Naive thymus-derived CD4-positive, alpha-beta T cell (primary cell): ENCODE results near the gene STAT1. TPM values are rescaled to one million over a fixed set of nuclear protein-coding genes. Genes with fewer than 3 reads are reported as not detected.

Experiments
- ATAC-seq: fragments of 150-1000 bp; cut with Tn5 transposase; 2 replicates; pipeline ENCODE4 v1.10.0; 2021; ENCODE audit warnings: mild to moderate bottlenecking, moderate library complexity
- CTCF ChIA-PET: fragments of 350-600 bp; sonication (Branson Sonifier 250); formaldehyde crosslinking; loops from one replicate; lab custom pipeline; 2021; ENCODE audit warnings: antibody characterized with exemption; lab: Charles Lee
- POLR2A ChIA-PET: fragments of 350-600 bp; sonication (Branson Sonifier 250); formaldehyde crosslinking; loops from one replicate; lab custom pipeline; 2021; ENCODE audit warnings: antibody characterized with exemption, inconsistent platforms; lab: Charles Lee
- DNase-seq, 9 donors: peaks; one replicate each; pipeline versions ENCODE4 v3.0.0 to v3.0.0-alpha.2; 2020 to 2022; ENCODE audit warnings: mixed read lengths in 1 of 9
- H3K27ac ChIP-seq: one replicate; pipeline ENCODE4 v1.7.0; 2013; ENCODE audit warnings: mild to moderate bottlenecking, low read depth, low read length, moderate library complexity
- H3K27me3 ChIP-seq, 2 donors: one replicate each; pipeline ENCODE4 v1.7.0; 2013; ENCODE audit warnings: low read length in 2 of 2, mild to moderate bottlenecking in 2 of 2, moderate library complexity in 2 of 2; ENCODE audit not compliant: control insufficient read depth in 2 of 2, insufficient read depth in 2 of 2
- H3K36me3 ChIP-seq, 3 experiments: 1 replicate in 2 of 3; 2 replicates in 1 of 3; pipeline ENCODE4 v1.7.0; 2013; ENCODE audit warnings: low read length in 3 of 3, mild to moderate bottlenecking in 3 of 3, moderate library complexity in 1 of 3; ENCODE audit not compliant: insufficient read depth in 3 of 3, control insufficient read depth in 2 of 3
- H3K4me1 ChIP-seq, 2 donors: one replicate each; pipeline ENCODE4 v1.7.0; 2013; ENCODE audit warnings: low read length in 2 of 2, mild to moderate bottlenecking in 2 of 2, moderate library complexity in 1 of 2; ENCODE audit not compliant: control insufficient read depth in 2 of 2, insufficient read depth in 2 of 2
- H3K4me3 ChIP-seq: 2 replicates; pipeline ENCODE4 v1.7.0; 2013; ENCODE audit warnings: mild to moderate bottlenecking, low read length
- H3K9me3 ChIP-seq, 3 experiments: 1 replicate in 2 of 3; 2 replicates in 1 of 3; pipeline ENCODE4 v1.7.0; 2013; ENCODE audit warnings: low read length in 3 of 3; ENCODE audit not compliant: control insufficient read depth in 2 of 3
- H3K27ac Mint-ChIP-seq, 9 donors: one replicate each; pipeline ENCODE4 v1.8.0; 2020 to 2022; ENCODE audit warnings: mixed read lengths in 9 of 9, mild to moderate bottlenecking in 8 of 9, moderate library complexity in 5 of 9, inconsistent platforms in 2 of 9
- H3K27me3 Mint-ChIP-seq, 5 donors: one replicate each; pipeline ENCODE4 v1.8.0; 2021 to 2022; ENCODE audit warnings: mixed read lengths in 5 of 5, mild to moderate bottlenecking in 1 of 5
- H3K36me3 Mint-ChIP-seq, 5 donors: one replicate each; pipeline ENCODE4 v1.8.0; 2020 to 2022; ENCODE audit warnings: mixed read lengths in 5 of 5, mild to moderate bottlenecking in 3 of 5, inconsistent platforms in 1 of 5
- H3K4me1 Mint-ChIP-seq, 7 donors: one replicate each; pipeline ENCODE4 v1.8.0; 2020 to 2022; ENCODE audit warnings: mixed read lengths in 7 of 7, mild to moderate bottlenecking in 3 of 7, inconsistent platforms in 1 of 7
- H3K4me3 Mint-ChIP-seq, 10 donors: one replicate each; pipeline ENCODE4 v1.8.0; 2020 to 2022; ENCODE audit warnings: mild to moderate bottlenecking in 10 of 10, mixed read lengths in 10 of 10, moderate library complexity in 6 of 10, inconsistent platforms in 2 of 10
- H3K9me3 Mint-ChIP-seq, 11 donors: one replicate each; pipeline ENCODE4 v1.8.0; 2020 to 2022; ENCODE audit warnings: mixed read lengths in 11 of 11, mild to moderate bottlenecking in 4 of 11, inconsistent platforms in 1 of 11, moderate library complexity in 1 of 11
- intact Hi-C, 2 donors: fragments of 100-400 bp; cut with micrococcal nuclease; formaldehyde crosslinking; loops; one replicate each; pipeline ENCODE4 v1.15.1; 2023
- polyA plus RNA-seq, 2 donors: library from polyadenylated mRNA; unstranded; fragments of 300-500 nt; fragmentation: Illumina TruSeq; gene quantifications; one replicate each; pipeline ENCODE4 v1.2.3, GENCODE V29; 2021
- total RNA-seq, 6 experiments: library from RNA in 5 of 6; stranded (reverse) in 5 of 6; gene quantifications; 1 replicate in 5 of 6; 2 replicates in 1 of 6; pipeline ENCODE4 v1.2.3 and lab custom pipeline; 2021 to 2026

STAT1 gene
- total and polyA plus RNA-seq, 7 experiments from 2014 or later: 74.1 to 1,177 (median 92.2) TPM

DNA sequence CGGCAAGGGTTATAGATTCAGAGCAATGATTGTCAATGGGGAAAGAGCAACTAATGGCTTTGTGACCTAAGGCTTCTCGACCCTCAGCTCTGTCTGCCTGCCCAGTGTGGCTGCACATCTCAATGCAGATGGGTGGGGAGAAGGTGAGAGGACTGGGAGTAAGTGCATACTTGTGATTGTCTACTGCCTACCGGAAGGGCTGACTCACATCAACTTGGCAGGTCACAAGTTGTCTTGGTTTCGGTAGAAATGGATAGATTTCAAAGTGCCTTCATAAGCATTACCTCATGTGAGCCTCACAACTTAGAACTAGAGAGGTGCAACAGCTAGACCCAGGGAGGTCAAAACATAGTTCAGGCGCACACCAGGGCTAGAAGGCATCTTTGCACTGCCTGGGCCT, 29.4 kb downstream of the STAT1 start:
- Mint-ChIP-seq H3K36me3 (peaks cover 32 to 89% (median 77%) of the 10 kb centered on the region in 5 donors), H3K9me3 (peaks cover 0 to 2% (median 0%) of the 10 kb centered on the region in 11 donors), H3K27me3 (no peaks in the 10 kb centered on the region), H3K27ac (peak overlapping the region; percentile 10 to 89 (median 69)), H3K4me1 (peaks cover 23 to 87% (median 77%) of the 10 kb centered on the region in 7 donors), H3K4me3 (peak overlapping the region in 1 of 10 donors; percentile 25)
- no peaks in the 10 kb centered on the region for H3K27me3 ChIP-seq
- H3K27ac ChIP-seq: no peak overlapping the region
- intact Hi-C loops: loop anchor here in 1 of 2 donors (5.0 kb wide), 1 partner anchor 38 kb away; no protein-coding TSS in a partner anchor
- ATAC-seq (peak; percentile 16), DNase-seq (no peak)
- H3K36me3 ChIP-seq: peaks cover 67 to 100% (median 95%) of the 10 kb centered on the region in 3 experiments
- H3K9me3 ChIP-seq: no peaks in the 10 kb centered on the region
- POLR2A ChIA-PET: interaction anchor here (0.9 to 1.8 kb wide), 2 partner anchors 27 to 103 kb away, joined by 3 to 9 read pairs; no protein-coding TSS in a partner anchor
- CTCF ChIA-PET: interaction anchor here (0.7 kb wide), 1 partner anchor 638 kb away, joined by 5 read pairs; no protein-coding TSS in a partner anchor
- no peak overlapping the region for H3K4me3 ChIP-seq
- H3K4me1 ChIP-seq: peaks cover 0 to 52% of the 10 kb centered on the region in 2 donors

DNA sequence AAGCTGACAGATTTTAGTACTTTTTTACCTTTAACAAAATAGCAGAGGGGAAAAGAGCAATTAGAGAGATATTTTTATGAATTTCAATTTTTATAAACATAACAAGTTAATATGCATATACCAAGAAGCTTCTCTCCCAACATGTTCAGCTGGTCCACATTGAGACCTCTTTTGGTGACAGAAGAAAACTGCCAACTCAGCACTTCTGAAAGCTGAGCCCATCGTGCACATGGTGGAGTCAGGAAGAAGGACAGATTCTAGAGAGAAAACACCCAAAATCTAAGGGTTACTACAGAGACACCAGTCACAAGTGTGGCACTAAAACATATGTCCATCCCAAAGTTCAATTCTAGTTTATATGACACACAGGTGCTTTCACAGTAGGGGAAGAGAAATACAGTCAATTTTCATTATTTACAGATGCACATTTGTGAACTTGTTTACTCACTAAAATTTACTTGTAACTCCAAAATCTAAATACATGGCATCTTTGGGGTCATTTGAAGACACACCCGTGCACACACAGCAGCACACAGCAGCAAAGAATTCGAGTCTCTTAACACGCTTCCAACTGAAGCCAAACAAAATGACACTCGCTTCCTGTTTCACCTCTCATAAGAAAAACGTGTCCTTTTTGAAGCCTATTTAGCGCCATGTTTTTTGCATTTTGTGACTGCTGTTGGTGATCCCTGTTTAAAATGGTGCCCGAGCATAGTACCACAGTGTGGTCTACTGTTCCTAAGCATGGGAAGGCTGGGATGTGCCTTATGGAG, 31.5 kb downstream of the STAT1 start:
- Histone ChIP-seq H3K9me3 (no peaks in the 10 kb centered on the region), H3K36me3 (peaks cover 67 to 99% (median 97%) of the 10 kb centered on the region in 3 experiments), H3K27ac (peak overlapping the region; percentile 54), H3K4me3 (no peak overlapping the region), H3K27me3 (no peaks in the 10 kb centered on the region), H3K4me1 (peaks cover 0 to 51% of the 10 kb centered on the region in 2 donors)
- peak overlapping the region in 7 of 10 donors; percentile 2 to 54 (median 33) for H3K4me3 Mint-ChIP-seq
- peaks cover 29 to 92% (median 81%) of the 10 kb centered on the region in 5 donors for H3K36me3 Mint-ChIP-seq
- H3K27ac Mint-ChIP-seq: peak overlapping the region; percentile 64 to 98 (median 90)
- no peak for ATAC-seq
- intact Hi-C loops: loop anchor here in 1 of 2 donors (2.0 to 5.0 kb wide), 2 partner anchors 16 to 40 kb away; no protein-coding TSS in a partner anchor
- DNase-seq: peak in 2 of 9 donors; percentile 14 to 26
- CTCF ChIA-PET: interaction anchor here (0.6 to 1.4 kb wide), 4 partner anchors 11 to 1391 kb away, joined by 3 read pairs; no protein-coding TSS in a partner anchor
- peaks cover 21 to 86% (median 80%) of the 10 kb centered on the region in 7 donors for H3K4me1 Mint-ChIP-seq
- H3K27me3 Mint-ChIP-seq: no peaks in the 10 kb centered on the region
- POLR2A ChIA-PET: interaction anchor here (1.0 to 2.3 kb wide), 4 partner anchors 11 to 38 kb away, joined by 3 to 13 read pairs (median 7); no protein-coding TSS in a partner anchor
- peaks cover 0 to 2% (median 0%) of the 10 kb centered on the region in 11 donors for H3K9me3 Mint-ChIP-seq

DNA sequence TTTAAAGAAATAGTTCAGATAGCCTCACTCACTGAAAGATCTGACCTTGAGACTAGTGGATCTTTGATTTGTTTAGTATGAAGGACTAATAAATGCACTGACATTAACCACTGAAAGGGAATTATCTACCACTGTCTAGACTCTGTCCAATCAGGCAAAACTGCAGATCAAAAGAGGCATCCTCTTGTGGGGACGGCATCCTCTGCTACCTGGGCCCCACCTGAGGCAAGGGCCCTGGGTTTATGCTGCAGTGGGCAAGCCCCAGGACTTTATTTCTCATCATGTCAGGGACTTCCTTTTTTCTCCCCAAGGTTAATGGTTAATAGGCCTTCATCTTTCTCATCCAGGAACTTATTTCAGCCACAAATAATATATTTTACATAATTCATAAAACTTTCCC, 32.2 kb downstream of the STAT1 start:
- ChIA-PET CTCF (interaction anchor here (0.7 to 1.4 kb wide), 3 partner anchors 12 to 184 kb away, joined by 3 read pairs; no protein-coding TSS in a partner anchor), POLR2A (interaction anchor here (0.7 to 1.2 kb wide), 4 partner anchors 27 to 772 kb away, joined by 3 read pairs; partner anchors contain the start of gene GLS)
- Mint-ChIP-seq H3K27ac (peak overlapping the region; percentile 59 to 98 (median 90)), H3K4me1 (peaks cover 20 to 83% (median 77%) of the 10 kb centered on the region in 7 donors), H3K4me3 (peak overlapping the region in 2 of 10 donors; percentile 2 to 46), H3K36me3 (peaks cover 27 to 90% (median 79%) of the 10 kb centered on the region in 5 donors), H3K27me3 (no peaks in the 10 kb centered on the region), H3K9me3 (peaks cover 0 to 2% (median 0%) of the 10 kb centered on the region in 11 donors)
- H3K9me3 ChIP-seq: no peaks in the 10 kb centered on the region
- intact Hi-C loops: loop anchor here in 1 of 2 donors (2.0 to 5.0 kb wide), 2 partner anchors 15 to 41 kb away; no protein-coding TSS in a partner anchor
- ATAC-seq (no peak), DNase-seq (no peak)
- no peak overlapping the region for H3K4me3 ChIP-seq
- peaks cover 63 to 95% (median 94%) of the 10 kb centered on the region in 3 experiments for H3K36me3 ChIP-seq
- peaks cover 0 to 44% of the 10 kb centered on the region in 2 donors for H3K4me1 ChIP-seq
- H3K27ac ChIP-seq: peak overlapping the region; percentile 54
- no peaks in the 10 kb centered on the region for H3K27me3 ChIP-seq

DNA sequence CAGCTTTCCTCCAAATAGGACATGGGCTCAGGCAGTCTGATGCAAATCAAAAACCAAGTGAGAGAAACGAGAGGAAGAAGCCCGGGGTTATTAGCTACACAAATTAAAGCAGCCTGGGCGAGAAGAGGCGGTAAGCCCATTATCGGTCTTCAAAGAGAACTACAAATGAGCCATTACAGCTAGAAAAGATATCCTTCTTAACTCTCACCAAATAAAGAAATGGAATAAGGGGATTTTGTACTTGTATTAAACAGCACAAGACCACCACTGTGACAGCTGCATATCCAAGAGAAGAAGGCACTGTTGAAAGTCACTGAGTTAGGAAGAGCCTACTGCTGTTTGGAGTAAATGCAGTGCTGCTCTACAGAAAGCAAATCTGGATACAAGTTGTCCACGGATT, 32.6 kb downstream of the STAT1 start:
- H3K4me3 Mint-ChIP-seq: peak overlapping the region in 1 of 10 donors; percentile 59
- Histone ChIP-seq H3K27ac (peak overlapping the region; percentile 54), H3K4me3 (no peak overlapping the region), H3K36me3 (peaks cover 63 to 95% (median 94%) of the 10 kb centered on the region in 3 experiments), H3K9me3 (no peaks in the 10 kb centered on the region), H3K27me3 (no peaks in the 10 kb centered on the region), H3K4me1 (peaks cover 0 to 40% of the 10 kb centered on the region in 2 donors)
- no peak for DNase-seq
- H3K36me3 Mint-ChIP-seq: peaks cover 27 to 92% (median 80%) of the 10 kb centered on the region in 5 donors
- H3K27me3 Mint-ChIP-seq: no peaks in the 10 kb centered on the region
- peak overlapping the region; percentile 64 to 98 (median 92) for H3K27ac Mint-ChIP-seq
- intact Hi-C loops: loop anchor here in 1 of 2 donors (5.0 kb wide), 1 partner anchor 41 kb away; no protein-coding TSS in a partner anchor
- CTCF ChIA-PET: interaction anchor here (1.0 to 1.4 kb wide), 2 partner anchors 12 to 131 kb away, joined by 3 read pairs; no protein-coding TSS in a partner anchor
- no peak for ATAC-seq
- H3K4me1 Mint-ChIP-seq: peaks cover 18 to 85% (median 74%) of the 10 kb centered on the region in 7 donors
- H3K9me3 Mint-ChIP-seq: peaks cover 0 to 2% (median 0%) of the 10 kb centered on the region in 11 donors
- POLR2A ChIA-PET: interaction anchor here (0.7 to 1.2 kb wide), 5 partner anchors 20 to 772 kb away, joined by 3 read pairs; partner anchors contain the start of gene GLS

DNA sequence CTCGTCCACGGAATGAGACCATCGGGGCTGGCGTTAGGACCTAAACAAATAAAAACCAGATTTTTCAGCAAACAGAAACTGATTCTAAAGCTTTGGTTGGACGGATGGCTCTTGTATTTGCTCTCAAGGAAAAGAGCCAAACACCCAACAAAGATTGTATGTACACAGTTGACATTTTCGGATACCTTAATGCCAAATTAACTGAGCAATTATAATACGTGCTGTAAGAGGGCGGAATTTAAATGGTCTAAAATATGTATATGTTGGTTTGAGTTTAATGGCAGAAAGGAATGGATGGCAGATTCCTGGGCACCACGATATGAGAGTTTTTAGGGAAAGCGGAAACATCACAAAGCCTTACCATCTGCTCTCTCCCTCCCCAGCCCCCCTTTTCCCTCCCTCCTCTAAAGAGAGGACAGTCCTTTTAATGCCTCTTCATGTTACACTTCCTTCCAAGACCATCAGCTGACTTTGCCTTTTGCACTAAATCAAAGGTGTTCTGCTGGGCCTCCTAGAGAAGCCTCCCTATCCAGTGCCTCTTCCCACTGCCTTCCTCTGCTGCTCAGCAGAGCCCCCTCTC, 33.3 kb downstream of the STAT1 start:
- CTCF ChIA-PET: no interaction called here
- H3K36me3 ChIP-seq: peaks cover 63 to 95% (median 94%) of the 10 kb centered on the region in 3 experiments
- peaks cover 0 to 2% (median 0%) of the 10 kb centered on the region in 11 donors for H3K9me3 Mint-ChIP-seq

More for the DNA sequence above, 33.3 kb downstream of the STAT1 start:
- Histone ChIP-seq H3K4me3 (no peak overlapping the region), H3K27ac (peak overlapping the region; percentile 54), H3K9me3 (no peaks in the 10 kb centered on the region), H3K27me3 (no peaks in the 10 kb centered on the region), H3K4me1 (peaks cover 0 to 34% of the 10 kb centered on the region in 2 donors)
- peaks cover 15 to 78% (median 69%) of the 10 kb centered on the region in 7 donors for H3K4me1 Mint-ChIP-seq
- no peak for ATAC-seq
- POLR2A ChIA-PET: interaction anchor here (0.7 to 1.2 kb wide), 6 partner anchors 13 to 773 kb away, joined by 3 to 4 read pairs (median 3); partner anchors contain the start of gene GLS
- H3K27ac Mint-ChIP-seq: peak overlapping the region; percentile 64 to 98 (median 92)
- H3K27me3 Mint-ChIP-seq: no peaks in the 10 kb centered on the region
- H3K36me3 Mint-ChIP-seq: peaks cover 27 to 89% (median 78%) of the 10 kb centered on the region in 5 donors
- intact Hi-C loops: loop anchor here in 1 of 2 donors (1.0 to 5.0 kb wide), 2 partner anchors 8 to 42 kb away; no protein-coding TSS in a partner anchor
- no peak for DNase-seq
- H3K4me3 Mint-ChIP-seq: peak overlapping the region in 9 of 10 donors; percentile 16 to 79 (median 55)
